ENCODE measurements around the gene EDARADD. TPM values are rescaled to one million over a fixed set of nuclear protein-coding genes. Genes with fewer than 3 reads are reported as not detected.

Gene EDARADD
- total and polyA plus RNA-seq, 2 of the 8 experiments (the other 6 are each of a cell fraction or from before 2014, with no cell fraction given): 3.4 to 6.1 TPM

DNA sequence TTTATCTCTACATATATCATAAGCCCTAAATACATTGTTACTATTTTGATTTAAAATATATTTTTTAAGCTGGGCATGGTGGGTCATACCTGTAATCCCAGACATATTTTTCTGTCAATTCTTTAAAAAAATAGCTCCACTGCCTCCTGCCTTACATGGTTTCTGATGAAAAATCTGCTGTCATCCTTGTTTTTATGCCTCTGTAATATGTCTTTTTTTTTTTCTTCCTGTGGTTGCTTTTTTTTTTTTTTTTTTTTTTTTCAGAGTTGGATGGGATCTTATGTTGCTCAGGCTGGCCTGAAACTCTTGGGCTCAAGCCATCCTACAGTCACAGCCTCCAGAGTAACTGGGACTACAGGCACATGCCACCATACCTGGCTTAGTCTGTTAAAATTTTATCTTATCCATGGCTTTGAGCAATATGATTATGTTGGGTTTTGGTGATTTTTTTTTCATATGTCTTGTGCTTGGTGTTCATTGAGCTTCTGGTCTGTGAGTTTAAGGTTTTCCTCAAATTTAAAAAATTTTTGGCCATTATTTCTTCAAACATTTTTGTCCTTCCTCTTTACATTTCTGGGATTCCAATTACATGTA lies 12.4 kb upstream of the EDARADD start:
- Histone ChIP-seq H4K91ac (replicated peaks; ENCODE audit: insufficient read length, low read length) (no peak overlapping the region), H3K56ac (replicated peaks; ENCODE audit: insufficient read length, low read depth, low read length) (no peak overlapping the region), H2AK5ac (ENCODE audit: low read depth, low read length) (no peak overlapping the region), H3K23me2 (ENCODE audit: low read depth, low read length) (no peaks in the 10 kb centered on the region), H3K9ac (replicated peaks in 1 of 4; ENCODE audit: extremely low read depth in 1 of 4, low read depth in 3 of 4, low read length in 3 of 4) (no peak overlapping the region), H3K14ac (ENCODE audit: insufficient read length) (no peak overlapping the region), H3K4me1 (replicated peaks in 1 of 4; ENCODE audit: control insufficient read depth in 3 of 4, insufficient read depth in 4 of 4, low read length in 3 of 4) (no peaks in the 10 kb centered on the region), H3K4me2 (ENCODE audit: insufficient read depth in 1 of 2, low read depth in 2 of 2, low read length in 2 of 2) (no peak overlapping the region), H2BK15ac (ENCODE audit: low read length) (no peak overlapping the region), H3K18ac (ENCODE audit: extremely low read depth, low read length) (no peak overlapping the region), H3K79me1 (ENCODE audit: low read depth, low read length) (no peaks in the 10 kb centered on the region), H3K36me3 (ENCODE audit: control insufficient read depth in 2 of 4, insufficient read depth in 4 of 4, low read length in 3 of 4) (no peaks in the 10 kb centered on the region), H2BK20ac (ENCODE audit: low read length) (no peak overlapping the region), H3K4me3 (ENCODE audit: extremely low read depth in 1 of 4, insufficient read depth in 2 of 4, low read depth in 3 of 4, low read length in 4 of 4) (no peak overlapping the region), H2BK5ac (ENCODE audit: low read depth, low read length) (no peak overlapping the region), H3K4ac (replicated peaks; ENCODE audit: insufficient read length, low read depth, low read length) (no peak overlapping the region), H3K79me2 (ENCODE audit: control insufficient read depth in 1 of 2, insufficient read depth in 2 of 2, low read length in 2 of 2) (no peaks in the 10 kb centered on the region), H3K9me3 (ENCODE audit: insufficient read depth in 2 of 2, low read depth in 1 of 2, low read length in 1 of 2) (no peaks in the 10 kb centered on the region), H2BK12ac (ENCODE audit: low read depth, low read length) (no peak overlapping the region), H4K20me1 (replicated peaks in 1 of 2; ENCODE audit: control insufficient read depth in 1 of 2, insufficient read depth in 2 of 2, low read length in 2 of 2) (no peaks in the 10 kb centered on the region), H2AFZ (ENCODE audit: low read length) (no peak overlapping the region), H4K5ac (ENCODE audit: insufficient read length, low read depth, low read length) (no peak overlapping the region), H3K27ac (ENCODE audit: low read depth, low read length) (no peak overlapping the region), H4K8ac (ENCODE audit: extremely low read depth, insufficient read depth, low read length) (no peak overlapping the region), H3K27me3 (replicated peaks in 1 of 4; ENCODE audit: control insufficient read depth in 3 of 4, extremely low read depth in 1 of 4, insufficient read depth in 3 of 4, low read length in 3 of 4) (no peaks in the 10 kb centered on the region), H3K23ac (ENCODE audit: insufficient read length) (no peak overlapping the region), H2BK120ac (replicated peaks; ENCODE audit: low read depth, low read length) (no peak overlapping the region)
- DNase-seq (ENCODE audit: low read depth in 1 of 2, low spot score in 2 of 2) (no peak), FAIRE-seq (no peak)
- ChIA-PET CTCF (ENCODE audit: partially characterized antibody) (interaction anchor here (0.7 to 1.2 kb wide), 3 partner anchors 11 to 178 kb away, joined by 3 read pairs; no protein-coding TSS in a partner anchor), POLR2A (ENCODE audit: partially characterized antibody) (interaction anchor here (0.7 kb wide), 1 partner anchor 13 kb away, joined by 4 read pairs; no protein-coding TSS in a partner anchor)
- no peak for TF ChIP-seq USF2 (IDR thresholded peaks at IDR 0.05; ENCODE audit: low read length)
